Kidney tubule cell (primary cell): ENCODE data around the gene MFSD6L.

ENCODE experiments used
- DNase-seq: peaks from one replicate; pipeline ENCODE4 v3.0.0-alpha.2; 2018; ENCODE audit warnings: low spot score

Gene MFSD6L

DNA sequence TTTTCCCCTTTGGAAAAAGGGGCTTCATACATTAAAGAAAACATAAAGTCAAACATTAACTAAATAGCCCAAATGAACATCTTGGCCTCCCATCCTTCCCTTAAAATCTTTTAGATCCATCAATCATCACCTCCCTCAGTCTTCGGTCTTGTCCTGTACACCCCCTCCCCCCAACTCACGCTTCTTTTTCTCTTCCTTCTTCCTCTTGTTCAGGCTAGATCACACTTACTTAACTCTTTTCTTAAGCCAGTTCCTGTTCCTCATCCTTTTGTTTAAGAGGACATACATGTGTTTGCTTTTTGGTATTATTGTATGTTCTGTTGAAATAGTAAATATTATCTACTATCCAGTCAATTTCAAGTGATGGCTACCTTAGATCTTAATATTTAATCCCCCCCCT is 5.5 kb downstream of the MFSD6L start:
- no peak for DNase-seq

DNA sequence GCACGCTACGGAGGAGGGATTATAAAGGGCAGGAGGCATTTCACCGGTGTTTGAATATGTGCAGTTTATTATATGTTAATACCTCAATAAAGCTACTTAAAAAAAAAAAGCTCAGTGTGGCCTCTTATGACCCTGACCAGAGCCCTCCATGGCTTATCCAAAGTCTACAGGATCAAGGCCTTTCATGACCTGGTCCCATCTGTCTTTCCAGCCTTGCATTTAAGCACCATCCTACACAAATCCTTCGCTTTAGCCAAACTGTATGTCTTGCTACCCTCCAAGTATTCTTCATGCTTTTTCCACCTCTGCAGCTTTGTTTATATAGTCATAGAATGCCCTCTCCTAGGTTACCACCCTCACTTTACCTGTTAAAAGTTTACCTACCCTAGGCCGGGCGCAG is 6.5 kb downstream of the MFSD6L start:
- no peak for DNase-seq

DNA sequence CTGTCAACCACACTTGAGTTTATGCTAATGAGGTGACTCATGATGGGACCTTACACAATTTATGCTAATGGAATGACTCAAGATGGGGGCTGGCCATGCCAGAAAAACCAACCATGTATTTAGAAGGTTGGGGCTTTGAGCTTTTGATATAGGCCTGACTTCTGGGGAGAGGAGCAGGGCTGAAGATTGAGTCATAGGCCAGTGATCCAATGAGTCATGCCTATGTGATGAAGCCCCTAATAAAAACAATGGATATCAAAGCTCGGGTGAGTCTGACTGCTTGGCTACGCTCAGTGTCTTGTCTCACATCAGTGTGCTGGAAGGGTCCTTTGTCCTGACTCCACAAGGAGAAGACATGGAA is 7.3 kb downstream of the MFSD6L start:
- peak; percentile 87 for DNase-seq

DNA sequence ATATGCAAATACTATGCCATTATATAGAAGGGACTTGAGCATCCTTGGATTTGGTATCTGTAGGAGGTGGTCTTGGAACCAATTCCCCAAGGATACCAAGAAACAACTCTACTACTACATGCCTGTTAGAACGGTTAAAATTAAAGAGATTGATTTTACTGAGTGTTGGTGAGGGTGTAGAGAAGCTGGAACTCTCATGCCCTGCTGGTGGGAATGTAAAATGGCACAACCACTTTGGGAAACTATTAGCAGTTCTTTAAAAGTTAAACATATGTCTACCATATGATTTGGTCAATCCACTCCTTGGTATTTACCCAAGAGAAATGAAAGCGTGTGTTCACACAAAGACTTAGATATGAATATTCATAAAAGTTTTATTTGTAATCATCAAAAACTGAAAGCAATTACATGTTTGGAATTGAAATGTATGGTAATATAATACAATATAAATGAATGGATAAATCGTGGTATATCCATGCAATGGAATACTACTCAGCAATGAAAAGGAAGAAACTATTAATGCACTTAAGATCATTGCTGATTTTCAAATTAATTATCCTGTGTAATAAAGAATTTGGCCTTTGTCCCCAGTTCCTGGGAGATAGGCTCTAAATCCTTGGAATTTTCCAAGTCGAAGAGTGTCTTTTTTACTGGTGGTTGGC is 7.8 kb downstream of the MFSD6L start:
- no peak for DNase-seq

DNA sequence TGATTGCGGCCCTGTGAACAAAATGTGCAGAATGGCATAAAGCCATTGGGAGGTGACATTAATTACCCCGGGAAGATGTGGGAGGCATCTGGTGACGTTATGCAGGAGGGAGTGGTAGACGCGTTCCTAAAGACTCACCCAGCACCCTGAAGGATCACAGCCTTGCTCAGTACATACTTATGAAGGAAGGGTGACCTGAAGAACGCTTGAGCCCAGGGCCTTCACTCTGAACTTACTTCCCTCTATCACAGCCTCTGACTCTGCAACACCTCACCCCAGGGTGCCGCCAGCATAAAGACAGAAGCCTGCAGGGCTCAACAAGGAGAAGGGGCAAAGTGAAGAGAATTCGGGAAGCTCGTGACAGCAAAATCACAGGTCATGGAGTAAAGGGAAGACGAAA is 9.4 kb downstream of the MFSD6L start:
- DNase-seq: no peak

DNA sequence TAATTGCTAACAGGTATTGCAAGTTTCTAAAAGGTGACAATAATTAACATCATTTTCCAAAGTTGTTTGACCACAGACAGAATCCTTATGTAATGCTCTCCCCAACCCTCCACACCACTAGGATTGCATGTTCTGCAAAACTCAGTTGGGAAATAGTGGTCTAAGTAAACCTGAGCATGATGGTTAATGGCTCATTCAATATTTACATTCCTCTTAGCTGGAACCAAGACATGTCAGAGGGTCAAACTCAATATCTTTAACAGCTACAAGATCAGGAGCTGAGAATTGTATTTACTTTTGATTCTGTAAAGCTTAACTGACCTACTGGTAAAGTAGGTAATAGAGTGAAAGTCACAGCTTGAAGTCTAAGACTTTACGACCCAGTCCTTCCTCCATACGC is 10.2 kb downstream of the MFSD6L start:
- no peak for DNase-seq

DNA sequence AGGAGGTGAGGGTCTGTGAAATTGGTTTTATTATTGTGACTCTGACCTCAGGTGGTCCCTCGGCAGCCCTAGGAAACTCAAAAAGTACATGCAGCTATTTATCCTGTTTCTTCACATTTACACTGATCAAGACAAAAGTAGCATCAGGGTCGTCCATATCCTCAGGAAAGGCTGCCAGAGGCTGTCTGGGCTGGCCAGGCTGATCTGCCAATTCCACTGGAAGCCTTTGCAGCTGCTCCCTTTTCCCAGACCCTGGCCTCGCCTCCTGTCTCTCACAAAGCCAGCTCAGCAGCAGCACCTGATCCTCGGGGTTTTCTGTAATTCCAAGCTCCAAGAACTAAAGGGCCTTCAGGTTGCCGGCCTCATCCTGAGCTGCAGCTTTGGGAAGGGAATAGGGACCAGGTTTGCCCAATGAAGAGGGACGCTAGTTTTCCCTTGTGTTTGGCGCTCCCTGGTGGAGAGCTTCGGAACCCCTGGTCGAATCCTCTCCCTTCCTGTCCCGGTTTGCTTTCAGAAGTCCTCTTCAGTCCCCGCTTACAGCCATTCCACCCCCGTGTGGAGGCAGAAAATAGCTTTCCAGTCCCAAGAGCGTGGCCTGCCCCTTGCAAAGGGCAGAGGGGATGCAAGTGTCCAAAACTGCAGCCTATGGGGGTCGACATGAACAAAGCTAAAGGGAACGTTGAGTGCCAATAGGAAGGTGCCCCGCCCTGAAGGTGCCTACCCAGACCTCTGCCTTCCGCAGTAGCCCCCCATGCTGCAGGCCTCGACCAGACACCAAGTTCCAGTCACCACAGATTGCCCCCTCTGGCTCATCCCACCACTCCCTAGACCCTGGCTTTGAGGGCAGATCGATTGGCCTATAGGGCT is 13.4 kb downstream of the MFSD6L start:
- peak; percentile 58 for DNase-seq

DNA sequence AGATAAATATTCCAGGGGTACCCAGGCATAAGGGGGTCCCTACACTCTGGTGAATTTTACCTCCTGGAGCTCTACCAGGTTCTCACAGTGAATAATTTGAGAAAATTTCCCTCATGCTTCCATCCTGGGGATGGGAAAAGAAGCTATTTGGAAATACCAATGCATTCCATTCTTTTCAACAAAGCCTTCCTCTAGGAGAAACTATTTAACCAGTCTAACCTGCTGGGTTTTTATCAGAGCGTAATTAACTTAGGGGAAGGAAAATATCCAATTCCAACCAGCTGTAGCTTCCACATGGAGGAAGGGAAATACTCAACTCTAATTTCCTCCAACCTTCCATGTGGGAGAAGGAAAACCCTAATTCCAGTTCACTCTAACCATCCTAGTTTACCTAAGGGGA is 17.0 kb downstream of the MFSD6L start:
- DNase-seq: no peak

DNA sequence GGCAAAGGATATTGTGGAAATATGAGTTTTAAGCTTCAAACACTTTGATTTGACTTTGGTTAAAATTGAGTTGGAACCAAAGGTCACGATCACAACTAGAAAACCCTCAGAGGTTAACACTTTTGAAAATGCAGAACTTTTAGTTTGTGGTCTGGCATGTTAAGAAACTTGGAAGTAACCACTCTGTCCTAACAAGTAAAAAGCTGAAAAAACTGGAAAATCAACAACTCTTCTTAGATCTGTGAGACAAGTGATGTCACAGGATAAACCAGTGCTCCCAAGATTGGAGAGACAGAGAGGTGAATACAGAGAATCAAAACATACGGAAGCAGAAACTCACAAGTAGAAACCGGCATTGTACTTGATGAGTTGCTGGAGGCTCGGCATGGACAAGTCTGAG is 17.4 kb downstream of the MFSD6L start:
- DNase-seq: no peak

DNA sequence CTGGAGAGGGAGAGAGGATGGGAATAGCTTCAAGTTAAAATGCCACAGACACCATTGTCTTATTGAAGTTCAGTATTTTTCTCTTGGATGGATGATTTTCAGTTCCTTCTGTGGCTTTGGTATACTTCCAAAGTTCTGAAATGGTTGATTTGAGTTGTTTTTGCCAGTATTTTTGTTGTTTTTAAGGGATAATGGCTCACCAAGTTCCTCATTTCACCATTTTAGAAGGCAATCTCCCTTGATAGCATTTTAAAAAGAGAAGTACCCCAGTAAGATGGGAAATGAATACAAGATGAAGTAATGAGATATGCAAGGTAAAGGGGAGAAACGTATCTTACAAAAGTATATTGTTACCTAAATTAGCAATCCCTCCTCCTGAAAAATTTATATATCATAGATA is 22.3 kb downstream of the MFSD6L start:
- DNase-seq: no peak

DNA sequence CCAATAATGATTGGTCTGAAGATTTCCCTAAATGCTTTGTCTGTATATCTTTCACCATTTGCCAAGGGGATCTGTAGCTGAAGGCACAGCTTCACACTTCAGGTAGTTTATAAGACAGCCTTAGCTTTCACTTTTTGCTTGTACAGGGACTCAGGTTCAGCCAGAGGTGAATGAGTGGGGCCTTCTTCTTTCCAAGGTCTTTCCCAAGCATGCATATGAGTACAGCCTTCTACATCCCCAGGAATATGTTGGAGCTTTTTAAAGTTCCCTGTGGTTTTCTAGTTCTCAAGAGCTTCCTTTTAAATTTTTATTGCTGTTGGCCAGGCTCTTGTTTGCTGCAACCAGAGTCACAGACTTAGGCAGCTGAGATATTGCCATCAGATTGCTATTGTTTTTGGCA is 22.9 kb downstream of the MFSD6L start:
- DNase-seq: no peak

DNA sequence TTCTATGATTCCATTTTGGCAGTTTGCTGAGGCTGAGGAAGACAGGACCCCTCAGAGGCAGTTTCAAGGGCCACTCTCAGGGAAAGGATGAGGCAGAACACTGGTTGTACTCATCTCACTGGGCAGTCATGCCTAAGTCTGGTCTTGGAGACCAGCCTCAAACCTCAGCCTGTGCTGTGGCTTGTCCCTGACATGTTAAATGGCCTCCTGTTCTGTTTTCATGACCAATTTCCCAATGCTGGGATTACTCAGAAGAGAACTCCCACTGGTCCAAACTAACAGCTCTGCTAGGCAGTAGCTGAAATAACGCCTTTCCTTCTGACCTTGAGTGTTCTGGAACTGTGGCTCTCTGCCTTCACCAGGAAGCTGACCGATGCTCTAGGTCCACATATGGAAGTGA is 32.4 kb downstream of the MFSD6L start:
- no peak for DNase-seq

DNA sequence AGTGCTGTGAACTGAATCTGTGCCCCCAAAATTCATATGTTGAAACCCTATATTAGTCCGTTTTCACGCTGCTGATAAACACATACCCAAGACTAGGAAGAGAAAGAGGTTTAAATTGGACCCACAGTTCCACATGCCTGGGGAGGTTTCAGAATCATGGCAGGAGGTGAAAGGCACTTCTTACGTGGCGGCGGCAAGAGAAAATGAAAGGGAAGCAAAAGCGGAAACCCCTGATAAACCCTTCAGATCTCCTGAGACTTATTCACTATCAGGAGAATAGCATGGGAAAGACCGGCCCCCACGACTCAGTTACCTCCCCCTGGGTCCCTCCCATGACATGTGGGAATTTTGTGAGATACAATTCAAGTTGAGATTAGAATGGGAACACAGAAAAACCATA is 37.2 kb downstream of the MFSD6L start:
- DNase-seq: no peak

DNA sequence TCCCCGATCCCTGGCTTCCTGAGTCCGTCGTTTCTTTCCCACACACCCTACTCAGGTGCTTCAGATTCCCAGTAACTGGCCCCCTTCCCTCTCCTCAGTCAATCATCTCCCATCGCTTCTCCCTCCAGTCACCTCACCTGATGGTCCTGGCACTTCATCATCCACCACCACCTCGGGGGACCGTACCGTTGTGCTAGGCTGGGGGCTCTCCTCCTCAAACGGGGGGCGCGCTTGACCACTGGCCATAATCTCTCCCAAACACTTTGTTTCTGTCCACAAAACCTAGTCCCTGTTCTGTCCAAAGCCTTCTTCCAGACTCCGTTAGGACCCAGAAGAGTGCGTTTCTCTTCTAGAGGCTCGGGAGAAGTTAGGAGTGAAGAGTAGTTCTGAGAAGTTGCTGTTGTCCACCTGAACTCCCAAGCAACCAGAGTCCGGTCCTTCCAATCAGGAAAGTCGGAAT is 41.0 kb downstream of the MFSD6L start, which contains the start of gene SPDYE4:
TSS of gene SPDYE4 (minus strand) at position 410 of the 460 bp plus-strand sequence. CDS start at position 246, 164 bp downstream.
- DNase-seq: no peak

DNA sequence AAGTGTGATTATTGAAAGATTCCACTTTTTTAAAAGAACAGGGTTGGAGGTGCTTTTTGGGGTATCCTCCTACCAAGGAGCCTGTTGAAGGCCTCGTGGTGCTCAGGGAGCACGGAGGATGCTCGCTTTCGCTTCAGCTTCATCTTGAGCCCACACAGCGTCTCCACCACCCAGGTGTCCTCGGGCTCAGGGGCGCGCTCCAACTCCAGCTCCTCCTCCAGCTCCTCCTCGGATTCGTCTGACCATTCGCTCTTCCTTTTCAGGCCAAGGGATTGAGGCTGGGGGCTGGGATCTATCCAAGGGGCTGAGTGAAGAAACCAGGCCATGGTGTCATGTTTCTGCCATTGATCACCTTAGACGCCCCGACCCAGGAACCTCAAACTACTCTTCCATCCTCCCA is 42.0 kb downstream of the MFSD6L start:
- no peak for DNase-seq

DNA sequence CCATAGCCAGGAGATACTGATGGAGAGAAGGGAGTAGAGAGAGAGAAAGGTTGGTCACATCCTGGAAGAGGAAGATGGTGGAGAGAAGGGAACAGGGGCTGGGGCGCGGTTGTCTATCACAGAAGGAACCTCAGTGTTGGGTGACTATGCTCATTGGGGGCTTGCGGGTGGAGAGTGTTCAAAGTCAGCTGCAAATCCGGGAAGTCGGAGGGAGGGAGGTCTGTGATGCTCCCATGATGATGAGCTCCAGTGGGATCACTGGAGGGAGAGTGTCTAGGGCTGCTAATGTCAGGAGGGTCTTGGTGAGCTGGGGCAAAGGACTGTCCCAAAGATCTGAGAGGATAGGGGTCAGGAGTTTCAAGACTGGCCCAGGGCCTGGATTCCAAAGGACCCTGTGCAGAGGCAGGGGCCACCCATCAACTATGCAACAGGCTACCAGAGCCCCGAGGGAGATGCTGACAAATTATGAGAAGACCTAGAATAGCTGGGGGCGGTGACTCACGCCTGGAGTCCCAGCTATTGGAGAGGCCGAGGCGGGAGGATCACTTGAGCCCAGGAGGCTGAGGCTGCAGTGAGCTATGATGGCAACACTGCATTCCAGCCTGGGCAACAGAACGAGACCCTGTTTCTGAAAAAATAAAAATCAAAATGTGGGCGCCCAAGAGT is 43.4 kb downstream of the MFSD6L start:
- no peak for DNase-seq

DNA sequence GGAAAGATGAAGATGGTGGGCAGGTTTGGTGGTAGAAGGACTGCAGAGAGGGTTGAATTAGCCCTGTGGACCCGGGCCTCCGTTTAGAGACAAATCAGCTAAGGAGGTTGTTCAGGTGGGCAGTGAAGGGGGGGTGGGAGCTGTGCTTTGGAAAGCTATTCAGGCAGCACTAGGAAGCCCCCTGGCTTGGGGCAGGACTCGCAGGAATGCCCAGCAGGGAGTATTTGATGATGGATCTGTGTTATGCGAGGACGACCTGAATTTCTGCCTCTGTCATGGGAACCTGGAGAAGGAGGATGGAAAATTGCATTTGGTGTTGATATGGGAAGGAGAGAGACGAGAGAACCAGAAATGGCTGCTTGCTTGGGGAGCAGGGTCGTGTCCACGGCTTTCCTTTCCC is 44.3 kb downstream of the MFSD6L start:
- no peak for DNase-seq

DNA sequence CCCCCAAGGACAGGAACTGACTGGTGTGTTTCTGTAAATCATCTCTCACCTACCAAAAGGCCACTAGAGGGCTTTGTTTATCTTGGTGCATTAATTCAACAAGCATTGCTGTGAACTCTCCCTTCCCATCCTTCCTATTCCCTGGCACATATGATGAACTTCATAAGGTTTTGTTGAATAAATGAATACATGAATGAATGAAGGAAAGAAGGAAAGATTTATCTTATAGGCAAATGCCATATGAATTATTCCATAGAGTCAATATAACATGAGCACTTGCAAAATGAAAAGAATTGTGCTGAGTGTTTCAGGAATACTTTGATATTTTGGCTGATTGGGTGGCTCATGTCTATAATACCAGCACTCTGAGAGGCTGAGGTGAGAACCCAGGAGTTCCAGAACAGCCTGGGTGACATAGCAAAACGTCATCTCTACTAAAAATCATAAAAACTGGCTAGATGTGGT is 45.2 kb downstream of the MFSD6L start:
- peak; percentile 28 for DNase-seq

DNA sequence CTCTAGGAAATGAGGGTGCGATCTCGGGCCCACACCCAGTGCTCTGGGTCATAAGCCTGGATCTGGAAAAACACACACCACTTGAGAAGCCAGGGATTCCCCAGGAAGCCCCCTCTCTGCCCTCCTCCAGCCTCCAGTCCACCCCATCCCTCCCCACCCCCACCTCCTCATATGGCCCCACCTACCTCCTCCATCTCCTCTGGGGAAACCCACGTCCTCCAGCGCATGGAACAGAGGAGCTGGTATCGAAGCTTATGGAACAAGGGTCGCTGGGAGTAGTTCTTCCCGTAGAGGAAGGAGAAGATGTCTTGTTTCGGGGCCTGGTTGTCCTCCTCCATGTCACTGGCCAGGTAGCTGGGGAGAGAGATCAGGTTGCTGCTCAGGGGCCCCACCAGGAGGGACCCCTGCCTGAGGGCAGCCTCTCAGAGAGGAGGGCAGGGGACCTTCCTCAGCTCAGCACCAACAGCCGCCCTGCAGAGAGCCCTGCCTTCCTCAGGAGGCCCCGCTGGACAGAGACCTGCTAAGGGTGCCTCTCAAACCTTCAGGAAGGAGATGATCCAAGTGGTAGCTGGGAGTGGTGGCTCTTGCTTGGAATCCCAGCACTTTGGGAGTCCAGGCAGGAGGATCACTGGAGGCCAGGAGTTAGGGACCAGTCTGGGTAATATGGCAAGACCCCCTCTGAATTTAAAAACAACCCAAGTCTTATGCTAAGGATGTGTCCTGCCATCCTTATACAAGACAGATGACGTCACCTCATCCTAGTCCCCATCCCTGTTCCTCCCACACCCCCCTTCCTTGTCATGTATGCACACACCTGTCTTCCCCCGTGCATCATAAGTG is 45.8 kb downstream of the MFSD6L start:
- DNase-seq: no peak

DNA sequence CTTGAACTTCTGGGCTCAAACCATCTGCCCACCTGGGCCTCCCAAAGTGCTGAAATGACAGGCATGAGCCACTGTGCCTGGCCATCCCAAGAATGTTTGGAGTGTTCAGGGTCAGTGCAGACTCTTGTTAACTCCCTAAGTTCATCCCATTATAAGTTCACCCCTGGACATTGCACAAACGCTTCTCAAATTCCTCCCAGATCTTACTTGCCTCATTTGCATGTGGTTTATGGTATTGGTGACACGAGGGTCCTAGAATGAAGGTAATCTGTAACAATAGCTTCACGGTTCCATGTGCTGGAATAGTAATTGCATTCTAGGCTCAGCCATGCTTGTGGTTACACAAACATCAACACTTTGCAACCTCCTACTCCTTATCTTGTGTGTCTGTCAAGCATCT is 49.5 kb downstream of the MFSD6L start:
- no peak for DNase-seq

DNA sequence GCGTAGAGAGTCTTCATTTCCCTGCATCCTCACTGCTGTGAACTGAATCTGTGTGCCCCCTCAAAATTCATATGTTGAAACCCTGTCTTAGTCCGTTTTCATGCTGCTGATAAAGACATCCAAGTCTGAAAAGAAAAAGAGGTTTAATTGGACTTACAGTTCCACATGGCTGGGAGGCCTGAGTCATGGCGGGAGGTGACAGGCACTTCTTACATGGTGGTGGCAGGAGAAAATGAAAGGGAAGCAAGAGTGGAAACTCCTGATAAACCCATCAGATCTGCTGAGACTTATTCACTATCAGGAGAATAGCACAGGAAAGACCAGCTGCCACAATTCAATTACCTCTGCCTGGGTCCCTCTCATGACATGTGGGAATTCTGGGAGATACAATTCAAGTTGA is 51.4 kb downstream of the MFSD6L start:
- DNase-seq: no peak
